Adipocyte (in vitro differentiated cells): ENCODE data around the gene MGAM2.

Experiments used
- DNase-seq: peaks from one replicate; pipeline ENCODE4 v3.0.0-alpha.2; 2015; ENCODE audit warnings: low read depth
- H3K27me3 ChIP-seq: replicated peaks from 2 replicates; pipeline ENCODE4 v1.7.0; 2013; ENCODE audit warnings: mild to moderate bottlenecking, low read length, moderate library complexity; ENCODE audit not compliant: control insufficient read depth, insufficient read depth
- H3K36me3 ChIP-seq: 2 replicates; pipeline ENCODE4 v1.7.0; 2013; ENCODE audit warnings: low read length, mild to moderate bottlenecking, moderate library complexity; ENCODE audit not compliant: control insufficient read depth, insufficient read depth, severe bottlenecking
- H3K4me1 ChIP-seq: 2 replicates; pipeline ENCODE4 v1.7.0; 2013; ENCODE audit warnings: mild to moderate bottlenecking, low read length, moderate library complexity; ENCODE audit not compliant: control insufficient read depth, insufficient read depth
- H3K4me3 ChIP-seq: 2 replicates; pipeline ENCODE4 v1.7.0; 2013; ENCODE audit warnings: mild to moderate bottlenecking, low read length, moderate library complexity
- H3K9ac ChIP-seq: 2 replicates; pipeline ENCODE4 v1.7.0; 2013; ENCODE audit warnings: mild to moderate bottlenecking, low read length, moderate library complexity
- H3K9me3 ChIP-seq: 2 replicates; pipeline ENCODE4 v1.7.0; 2013; ENCODE audit warnings: mild to moderate bottlenecking, low read length, moderate library complexity; ENCODE audit not compliant: control insufficient read depth

The MGAM2 gene

GRCh38 chr7:142240546-142240945, 129.0 kb downstream of the MGAM2 start:
- no peaks in the 10 kb centered on the region for H3K4me1 ChIP-seq
- no peak for DNase-seq
- no peaks in the 10 kb centered on the region for H3K27me3 ChIP-seq
- no peak overlapping the region for H3K9ac ChIP-seq
- no peak overlapping the region for H3K4me3 ChIP-seq
- H3K36me3 ChIP-seq = no peaks in the 10 kb centered on the region
- no peaks in the 10 kb centered on the region for H3K9me3 ChIP-seq

GRCh38 chr7:142243823-142244222, 132.3 kb downstream of the MGAM2 start:
- Histone ChIP-seq H3K27me3 (peaks cover 9% of the 10 kb centered on the region), H3K4me1 (no peaks in the 10 kb centered on the region), H3K36me3 (no peaks in the 10 kb centered on the region), H3K4me3 (no peak overlapping the region), H3K9ac (no peak overlapping the region), H3K9me3 (no peaks in the 10 kb centered on the region)
- no peak for DNase-seq

- H3K36me3 ChIP-seq = no peaks in the 10 kb centered on the region
- DNase-seq = no peak
- H3K27me3 ChIP-seq = peaks cover 9% of the 10 kb centered on the region
- no peak overlapping the region for H3K9ac ChIP-seq
- H3K9me3 ChIP-seq = no peaks in the 10 kb centered on the region
- H3K4me1 ChIP-seq = no peaks in the 10 kb centered on the region
- H3K4me3 ChIP-seq = no peak overlapping the region
Measured at GRCh38 chr7:142248166-142249160, 136.9 kb downstream of the MGAM2 start.

DNA sequence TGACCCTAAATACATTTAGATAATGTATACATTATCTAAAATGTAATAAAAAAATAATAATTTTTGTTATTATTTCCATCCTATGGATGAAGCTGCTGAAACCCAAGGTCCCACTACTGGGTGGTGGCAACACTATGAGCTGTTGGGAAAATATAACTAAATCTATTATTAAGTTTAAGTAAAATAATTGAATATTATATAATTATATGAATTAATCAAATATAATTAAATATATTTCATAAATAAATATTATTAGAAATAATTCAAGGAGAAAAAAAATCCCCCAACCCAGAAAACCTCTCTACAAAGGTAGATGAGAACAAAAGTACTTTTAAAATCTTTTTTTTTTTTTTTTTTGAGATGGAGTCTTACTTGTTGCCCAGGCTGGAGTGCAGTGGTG, 138.4 kb downstream of the MGAM2 start:
- Histone ChIP-seq H3K36me3 (no peaks in the 10 kb centered on the region), H3K27me3 (peaks cover 9% of the 10 kb centered on the region), H3K4me1 (peaks cover under 1% of the 10 kb centered on the region), H3K9ac (no peak overlapping the region), H3K9me3 (no peaks in the 10 kb centered on the region), H3K4me3 (no peak overlapping the region)
- DNase-seq = no peak

DNA sequence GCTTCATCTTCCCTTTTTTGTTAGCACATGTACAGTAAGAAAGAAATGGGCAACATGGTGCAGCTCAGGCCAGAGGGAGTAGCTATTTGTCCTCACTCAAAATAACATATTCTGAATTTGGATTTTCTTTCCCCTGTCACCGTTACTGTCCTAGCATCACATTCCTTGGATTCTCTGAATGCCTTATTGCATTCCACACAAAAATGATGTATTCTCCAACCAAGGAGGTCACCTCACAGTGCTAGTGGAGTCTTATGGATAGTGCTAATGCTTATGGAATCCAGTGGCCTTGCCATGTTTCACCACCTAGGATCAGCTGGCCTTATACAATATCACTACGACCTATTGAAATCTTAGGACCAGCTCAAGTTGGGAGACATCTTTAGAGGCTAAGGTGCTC, 139.2 kb downstream of the MGAM2 start:
- Histone ChIP-seq H3K4me3 (no peak overlapping the region), H3K4me1 (peaks cover 7% of the 10 kb centered on the region), H3K9me3 (no peaks in the 10 kb centered on the region), H3K27me3 (peaks cover 9% of the 10 kb centered on the region), H3K9ac (no peak overlapping the region), H3K36me3 (no peaks in the 10 kb centered on the region)
- DNase-seq = no peak

- no peaks in the 10 kb centered on the region for H3K36me3 ChIP-seq
- H3K4me3 ChIP-seq = no peak within 1 kb of the TSS
- H3K27me3 ChIP-seq = no peaks in the 10 kb centered on the region
- H3K9me3 ChIP-seq = peaks cover 12% of the 10 kb centered on the region
- H3K9ac ChIP-seq = no peak within 1 kb of the TSS
- H3K4me1 ChIP-seq = peaks cover 9% of the 10 kb centered on the region
- no peak for DNase-seq
Measured at GRCh38 chr7:142257958-142258357, 146.4 kb downstream of the MGAM2 start, which contains the start of gene PRSS58. TSS of gene PRSS58 (minus strand) at chr7:142258058. CDS start at chr7:142257707, 351 bp downstream.

GRCh38 chr7:142263598-142264380, 152.3 kb downstream of the MGAM2 start:
- Histone ChIP-seq H3K9me3 (peaks cover 12% of the 10 kb centered on the region), H3K36me3 (no peaks in the 10 kb centered on the region), H3K4me1 (peaks cover 16% of the 10 kb centered on the region), H3K9ac (peak overlapping the region; percentile 33), H3K4me3 (peak overlapping the region; percentile 59), H3K27me3 (no peaks in the 10 kb centered on the region)
- peak; percentile 24 for DNase-seq
